IMR-90 (cell line): ENCODE data around the gene FLNA. TPM values are rescaled to one million over a fixed set of nuclear protein-coding genes. Genes with fewer than 3 reads are reported as not detected.

Source experiments
- ATAC-seq: fragments of 200-7000 bp; cut with Tn5 transposase; 2 replicates; pipeline ENCODE4 v1.9.1; 2020; ENCODE audit warnings: low read depth, mild to moderate bottlenecking, moderate library complexity
- BruUV-seq: library from RNA; stranded (reverse); fragments of 400-500 nt; replicated peaks from 2 replicates; lab custom pipeline; 2021; lab: Mats Ljungman, UMichigan
- CTCF ChIA-PET: fragments of 300-600 bp; formaldehyde crosslinking; extraction: SDS; loops from one replicate; lab custom pipeline; 2021; ENCODE audit warnings: antibody characterized with exemption; lab: Yijun Ruan, JAX
- POLR2A ChIA-PET: fragments of 300-600 bp; sonication (Branson Sonifier 250); formaldehyde crosslinking; loops from one replicate; lab custom pipeline; 2022; ENCODE audit warnings: antibody characterized with exemption; ENCODE audit not compliant: unreplicated experiment; lab: Charles Lee
- DNase-seq: peaks from one replicate; pipeline ENCODE4 v3.0.0; 2013
- H2AFZ ChIP-seq: replicated peaks from 2 replicates; pipeline ENCODE3; 2013; ENCODE audit warnings: low read length, mild to moderate bottlenecking; ENCODE audit not compliant: poor library complexity
- H2AK5ac ChIP-seq: 2 replicates; pipeline ENCODE4 v1.6.1; 2013; ENCODE audit warnings: low read depth, low read length, inconsistent platforms
- H2AK9ac ChIP-seq: replicated peaks from 2 replicates; pipeline ENCODE3; 2013; ENCODE audit warnings: mild to moderate bottlenecking, low read depth, low read length, moderate library complexity; ENCODE audit not compliant: poor library complexity
- H2BK120ac ChIP-seq: 2 replicates; pipeline ENCODE4 v1.6.1; 2013; ENCODE audit warnings: low read depth, low read length, inconsistent platforms
- H2BK15ac ChIP-seq: 3 replicates; pipeline ENCODE4 v1.6.1; 2013; ENCODE audit warnings: low read depth, low read length, inconsistent platforms
- H2BK20ac ChIP-seq: 2 replicates; pipeline ENCODE4 v1.6.1; 2013; ENCODE audit warnings: low read depth, mild to moderate bottlenecking, inconsistent platforms, low read length, moderate library complexity
- H2BK5ac ChIP-seq: 2 replicates; pipeline ENCODE4 v1.6.1; 2013; ENCODE audit warnings: mild to moderate bottlenecking, low read depth, low read length, inconsistent platforms; ENCODE audit not compliant: poor library complexity, severe bottlenecking
- H3K14ac ChIP-seq: replicated peaks from 2 replicates; pipeline ENCODE4 v1.6.1; 2013; ENCODE audit warnings: low read depth, low read length, inconsistent platforms
- H3K18ac ChIP-seq: 2 replicates; pipeline ENCODE4 v1.6.1; 2013; ENCODE audit warnings: low read depth, low read length, control low read depth
- H3K23ac ChIP-seq: 2 replicates; pipeline ENCODE4 v1.6.1; 2013; ENCODE audit warnings: low read depth, low read length, inconsistent platforms
- H3K27ac ChIP-seq: 2 replicates; pipeline ENCODE4 v1.5.1; 2013; ENCODE audit warnings: mild to moderate bottlenecking, control low read depth, low read length; ENCODE audit not compliant: insufficient read depth
- H3K27me3 ChIP-seq: 2 replicates; pipeline ENCODE4 v1.6.1; 2013; ENCODE audit warnings: low read length; ENCODE audit not compliant: control insufficient read depth, insufficient read depth
- H3K36me3 ChIP-seq: 2 replicates; pipeline ENCODE4 v1.6.1; 2013; ENCODE audit warnings: low read length, mixed read lengths; ENCODE audit not compliant: control insufficient read depth, insufficient read depth
- H3K4ac ChIP-seq: 2 replicates; pipeline ENCODE4 v1.6.1; 2013; ENCODE audit warnings: low read depth, low read length, inconsistent platforms
- H3K4me1 ChIP-seq: 2 replicates; pipeline ENCODE4 v1.6.1; 2013; ENCODE audit warnings: low read length, mixed read lengths; ENCODE audit not compliant: control insufficient read depth, insufficient read depth
- H3K4me2 ChIP-seq: 2 replicates; pipeline ENCODE4 v1.6.1; 2013; ENCODE audit warnings: low read depth, mild to moderate bottlenecking, control low read depth, low read length, moderate library complexity
- H3K4me3 ChIP-seq: 2 replicates; pipeline ENCODE4 v1.5.1; 2013; ENCODE audit warnings: low read depth, mild to moderate bottlenecking, control low read depth, low read length, moderate library complexity; ENCODE audit not compliant: insufficient read depth
- H3K56ac ChIP-seq: 2 replicates; pipeline ENCODE4 v1.6.1; 2013; ENCODE audit warnings: low read length, inconsistent platforms; ENCODE audit not compliant: insufficient read depth; ENCODE audit errors: extremely low read depth
- H3K79me1 ChIP-seq, 2 experiments: 2 replicates each; pipeline ENCODE4 v1.6.1; 2013; ENCODE audit warnings: low read length in 2 of 2, inconsistent platforms in 1 of 2, low read depth in 1 of 2
- H3K9ac ChIP-seq: 2 replicates; pipeline ENCODE4 v1.6.1; 2013; ENCODE audit warnings: low read depth, low read length, control low read depth
- H3K9me1 ChIP-seq: 2 replicates; pipeline ENCODE4 v1.6.1; 2013; ENCODE audit warnings: low read length, inconsistent platforms; ENCODE audit not compliant: insufficient read depth
- H3K9me3 ChIP-seq: 2 replicates; pipeline ENCODE4 v1.6.1; 2013; ENCODE audit warnings: low read length; ENCODE audit not compliant: control insufficient read depth, insufficient read depth
- H4K20me1 ChIP-seq: 2 replicates; pipeline ENCODE4 v1.6.1; 2013; ENCODE audit warnings: low read length, inconsistent platforms; ENCODE audit not compliant: insufficient read depth
- H4K5ac ChIP-seq: 2 replicates; pipeline ENCODE4 v1.6.1; 2013; ENCODE audit warnings: mild to moderate bottlenecking, low read depth, low read length, control low read depth
- H4K8ac ChIP-seq, 2 experiments: 2 replicates each; pipeline ENCODE4 v1.6.1; 2013; ENCODE audit warnings: low read depth in 2 of 2, low read length in 2 of 2, control low read depth in 1 of 2, inconsistent platforms in 1 of 2
- H4K91ac ChIP-seq: 2 replicates; pipeline ENCODE4 v1.6.1; 2013; ENCODE audit warnings: low read depth, low read length, inconsistent platforms; ENCODE audit not compliant: insufficient read depth
- CTCF ChIP-seq: conservative IDR thresholded peaks from 2 replicates; pipeline ENCODE4 v1.5.1; 2012; ENCODE audit warnings: mild to moderate bottlenecking, low read depth, low read length, improper control_type of control experiment
- WGBS, 2 experiments: methylation state at CpG; one replicate each; pipeline versions ENCODE4 v1.1.5 to v1.1.7; 2013; ENCODE audit warnings: missing lambda C conversion rate in 2 of 2; ENCODE audit not compliant: insufficient read length in 1 of 2; ENCODE audit errors: extremely low coverage in 2 of 2; 5-methylcytosine and 5-hydroxymethylcytosine counted together
- dilution Hi-C: fragments of 300-500 bp; cut with HindIII; formaldehyde crosslinking; loops from one replicate; pipeline ENCODE4 v1.14.3; 2018; ENCODE audit warnings: low sequenced_read_pairs; ENCODE audit not compliant: unreplicated experiment
- in situ Hi-C: fragments of 300-500 bp; cut with MboI; formaldehyde crosslinking; loops from 3 replicates; pipeline ENCODE4 v1.14.3; 2019; ENCODE audit warnings: low sequenced_read_pairs, inconsistent platforms, mixed read lengths
- intact Hi-C: fragments of 100-400 bp; cut with micrococcal nuclease; formaldehyde crosslinking; loops from 2 replicates; pipeline ENCODE4 v1.10.0; 2022
- polyA plus RNA-seq, 3 experiments: library from polyadenylated mRNA; depleted of rRNA; stranded (reverse); fragments of >200 nt; gene quantifications; 2 replicates each; pipeline ENCODE4 v1.2.3, GENCODE V29; 2012; ENCODE audit warnings: low replicate concordance in 1 of 3
- total RNA-seq: library from RNA; depleted of rRNA; stranded (reverse); fragments of >200 nt; gene quantifications from 2 replicates; pipeline ENCODE4 v1.2.3, GENCODE V29; 2012
- TF ChIP-seq, protein P1 (sequence below): fragments of 150-350 bp; IDR thresholded peaks from 2 replicates; pipeline ENCODE4 v1.6.1; 2017; ENCODE audit warnings: mild to moderate bottlenecking, antibody characterized with exemption, low read length, low read depth

The FLNA gene
- total and polyA plus RNA-seq, 2 of the 4 experiments (the other 2 are of a cell fraction), result 1,356 to 1,357 TPM

GRCh38 chrX:154321594-154321993 lies 52.8 kb downstream of the FLNA start:
- CTCF ChIA-PET, result interaction anchor here (0.5 kb wide), 1 partner anchor 235 kb away, joined by 4 read pairs; no protein-coding TSS in a partner anchor
- TF ChIP-seq, protein P1, sequence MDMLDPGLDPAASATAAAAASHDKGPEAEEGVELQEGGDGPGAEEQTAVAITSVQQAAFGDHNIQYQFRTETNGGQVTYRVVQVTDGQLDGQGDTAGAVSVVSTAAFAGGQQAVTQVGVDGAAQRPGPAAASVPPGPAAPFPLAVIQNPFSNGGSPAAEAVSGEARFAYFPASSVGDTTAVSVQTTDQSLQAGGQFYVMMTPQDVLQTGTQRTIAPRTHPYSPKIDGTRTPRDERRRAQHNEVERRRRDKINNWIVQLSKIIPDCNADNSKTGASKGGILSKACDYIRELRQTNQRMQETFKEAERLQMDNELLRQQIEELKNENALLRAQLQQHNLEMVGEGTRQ, result no peak
- TF ChIP-seq CTCF, result peak; percentile 20; the same call in 1 of the 2 replicates
- H2AK9ac ChIP-seq, result no peak overlapping the region
- peak; percentile 53; the same call in 1 of the 2 replicates for ATAC-seq
- H4K91ac ChIP-seq, result no peak overlapping the region
- no peaks in the 10 kb centered on the region for H3K79me1 ChIP-seq
- H2AFZ ChIP-seq, result no peak overlapping the region
- no peak overlapping the region for H3K18ac ChIP-seq
- no peak overlapping the region for H2BK20ac ChIP-seq
- H3K9me3 ChIP-seq, result no peaks in the 10 kb centered on the region
- no TSS peak for BruUV-seq
- 62% methylated on average over 5 of the region's 10 CpGs; no CpG with 5 or more reads in 1 of the 2 experiments for WGBS, 2 experiments
- POLR2A ChIA-PET, result no interaction called here
- intact Hi-C loops (no loop called here), dilution Hi-C loops (no loop called here), in situ Hi-C loops (no loop called here)
- H3K27ac ChIP-seq, result no peak overlapping the region
- no peaks in the 10 kb centered on the region for H3K9me1 ChIP-seq
- DNase-seq, result no peak
- no peaks in the 10 kb centered on the region for H3K36me3 ChIP-seq
- no peak overlapping the region for H3K4ac ChIP-seq
- H4K8ac ChIP-seq, result no peak overlapping the region
- H4K20me1 ChIP-seq, result no peaks in the 10 kb centered on the region
- no peak overlapping the region for H3K23ac ChIP-seq
- peaks cover 50% of the 10 kb centered on the region for H3K27me3 ChIP-seq
- H3K4me3 ChIP-seq, result no peak overlapping the region
- H3K4me1 ChIP-seq, result peaks cover 3% of the 10 kb centered on the region; the same call in 1 of the 2 replicates
- H2BK5ac ChIP-seq, result no peak overlapping the region
- H4K5ac ChIP-seq, result no peak overlapping the region
- H3K14ac ChIP-seq, result no peak overlapping the region
- H2BK120ac ChIP-seq, result no peak overlapping the region
- H3K4me2 ChIP-seq, result no peak overlapping the region
- no peak overlapping the region for H3K56ac ChIP-seq
- H2BK15ac ChIP-seq, result no peak overlapping the region
- H2AK5ac ChIP-seq, result no peak overlapping the region
- H3K9ac ChIP-seq, result no peak overlapping the region
